CD4-positive, alpha-beta T cell (primary cell): Measurements from ENCODE around the gene AXIN1. TPM values are rescaled to one million over a fixed set of nuclear protein-coding genes. Genes with fewer than 3 reads are reported as not detected.
A peak's percentile ranks its signal among the peaks of the same experiment; 100 is the strongest.
"Not testable (repeated sequence)": the region's sequence is repeated elsewhere in the genome, so short reads cannot be mapped to it uniquely, and the experiment has no call there.

Source experiments
- ATAC-seq: fragments of 200-7000 bp; cut with Tn5 transposase; one replicate; pipeline ENCODE4 v1.10.0; 2022; ENCODE audit warnings: mild to moderate bottlenecking; ENCODE audit not compliant: poor library complexity
- CTCF ChIA-PET: fragments of 350-600 bp; sonication (Branson Sonifier 250); formaldehyde crosslinking; loops from one replicate; lab custom pipeline; 2021; ENCODE audit warnings: antibody characterized with exemption, inconsistent platforms; lab: Charles Lee
- POLR2A ChIA-PET: fragments of 350-600 bp; sonication (Branson Sonifier 250); formaldehyde crosslinking; loops from one replicate; lab custom pipeline; 2021; ENCODE audit warnings: antibody characterized with exemption, inconsistent platforms; lab: Charles Lee
- DNase-seq, 14 experiments: peaks; one replicate each; pipeline ENCODE4 v3.0.0-alpha.2; 2013 to 2020; ENCODE audit warnings: mixed read lengths in 2 of 14
- H3K27ac ChIP-seq, 2 donors: one replicate each; pipeline versions ENCODE4 v1.5.1 to v1.7.0; 2013; ENCODE audit warnings: low read length in 2 of 2, low read depth in 1 of 2, mild to moderate bottlenecking in 1 of 2
- H3K27me3 ChIP-seq, 2 experiments: 1 replicate in 1 of 2; 2 replicates in 1 of 2; pipeline versions ENCODE4 v1.6.1 to v1.7.0; 2013; ENCODE audit warnings: low read length in 2 of 2, control low read depth in 1 of 2, mild to moderate bottlenecking in 1 of 2, moderate library complexity in 1 of 2; ENCODE audit not compliant: insufficient read depth in 2 of 2, control insufficient read depth in 1 of 2
- H3K36me3 ChIP-seq: one replicate; pipeline ENCODE4 v1.6.1; 2013; ENCODE audit warnings: low read length, control low read depth; ENCODE audit not compliant: insufficient read depth
- H3K4me1 ChIP-seq: one replicate; pipeline ENCODE4 v1.6.1; 2013; ENCODE audit warnings: low read length, control low read depth; ENCODE audit not compliant: insufficient read depth
- H3K4me3 ChIP-seq: one replicate; pipeline ENCODE4 v1.5.1; 2013; ENCODE audit warnings: mild to moderate bottlenecking, low read length, moderate library complexity
- H3K9me3 ChIP-seq, 2 experiments: 1 replicate in 1 of 2; 2 replicates in 1 of 2; pipeline versions ENCODE4 v1.6.1 to v1.7.0; 2013; ENCODE audit warnings: low read length in 2 of 2, mild to moderate bottlenecking in 2 of 2, control low read depth in 1 of 2, moderate library complexity in 1 of 2; ENCODE audit not compliant: control insufficient read depth in 1 of 2, insufficient read depth in 1 of 2
- H3K27ac Mint-ChIP-seq: one replicate; pipeline ENCODE4 v1.8.0; 2020; ENCODE audit warnings: mixed read lengths
- H3K27me3 Mint-ChIP-seq: one replicate; pipeline ENCODE4 v1.8.0; 2021; ENCODE audit warnings: mixed read lengths
- H3K36me3 Mint-ChIP-seq: one replicate; pipeline ENCODE4 v1.8.0; 2021; ENCODE audit warnings: low read depth, mixed read lengths
- H3K4me1 Mint-ChIP-seq: one replicate; pipeline ENCODE4 v1.8.0; 2021; ENCODE audit warnings: low read depth, mixed read lengths
- H3K4me3 Mint-ChIP-seq: one replicate; pipeline ENCODE4 v1.8.0; 2020; ENCODE audit warnings: mild to moderate bottlenecking, mixed read lengths
- H3K9me3 Mint-ChIP-seq: one replicate; pipeline ENCODE4 v1.8.0; 2020; ENCODE audit warnings: mixed read lengths
- CTCF ChIP-seq: fragments of 200-600 bp; IDR thresholded peaks from one replicate; pipeline ENCODE4 v1.8.0; 2022; ENCODE audit warnings: antibody characterized with exemption, mild to moderate bottlenecking
- intact Hi-C, 2 experiments: fragments of 100-400 bp; cut with DNase I in 1 of 2; cut with micrococcal nuclease in 1 of 2; formaldehyde crosslinking; loops; one replicate each; pipeline versions ENCODE4 v1.15.1 to v1.9.0; 2023 to 2025; cut with DNase I, micrococcal nuclease
- total RNA-seq, 174 experiments: library from RNA in 2 of 174; stranded (reverse) in 2 of 174; gene quantifications; one replicate each; pipeline ENCODE4 v1.2.3 and lab custom pipeline; 2021 to 2026

The AXIN1 gene
- total RNA-seq, 2 experiments from 2014 or later, result 24.7 to 26.3 TPM

GRCh38 chr16:389352-389751, 36.8 kb upstream of the AXIN1 start:
- Histone ChIP-seq H3K4me3 (no peak overlapping the region), H3K4me1 (peaks cover 8% of the 10 kb centered on the region), H3K36me3 (no peaks in the 10 kb centered on the region), H3K27ac (no peak overlapping the region), H3K9me3 (peaks cover 0 to 11% of the 10 kb centered on the region in 2 experiments), H3K27me3 (no peaks in the 10 kb centered on the region)
- DNase-seq (no peak), ATAC-seq (no peak)
- Mint-ChIP-seq H3K36me3 (no peaks in the 10 kb centered on the region), H3K4me1 (peaks cover 5% of the 10 kb centered on the region), H3K27me3 (no peaks in the 10 kb centered on the region), H3K9me3 (no peaks in the 10 kb centered on the region), H3K4me3 (no peak overlapping the region), H3K27ac (no peak overlapping the region)
- intact Hi-C loops, result no loop called here
- POLR2A ChIA-PET, result no interaction called here
- TF ChIP-seq CTCF, result no peak
- CTCF ChIA-PET, result no interaction called here

GRCh38 chr16:387761-388666, 35.5 kb upstream of the AXIN1 start:
- POLR2A ChIA-PET, DNase-seq, CTCF ChIA-PET, H3K36me3 ChIP-seq, ATAC-seq, intact Hi-C loops, H3K4me3 ChIP-seq, H3K36me3 Mint-ChIP-seq, H3K9me3 Mint-ChIP-seq, H3K27ac ChIP-seq, H3K27ac Mint-ChIP-seq, H3K27me3 ChIP-seq, H3K4me3 Mint-ChIP-seq, H3K27me3 Mint-ChIP-seq: not testable (repeated sequence)
- peaks cover 12% of the 10 kb centered on the region for H3K4me1 Mint-ChIP-seq
- Histone ChIP-seq H3K4me1 (peaks cover 21% of the 10 kb centered on the region), H3K9me3 (peaks cover 0 to 11% of the 10 kb centered on the region in 2 experiments)

- ChIA-PET POLR2A (interaction anchor here (0.7 kb wide), 1 partner anchor 14 kb away, joined by 3 read pairs; no protein-coding TSS in a partner anchor), CTCF (no interaction called here)
- Histone ChIP-seq H3K27ac (no peak overlapping the region), H3K4me1 (peaks cover 24% of the 10 kb centered on the region), H3K36me3 (no peaks in the 10 kb centered on the region), H3K27me3 (no peaks in the 10 kb centered on the region), H3K9me3 (peaks cover 0 to 6% of the 10 kb centered on the region in 2 experiments), H3K4me3 (no peak overlapping the region)
- Mint-ChIP-seq H3K27me3 (no peaks in the 10 kb centered on the region), H3K9me3 (no peaks in the 10 kb centered on the region), H3K4me3 (peak overlapping the region; percentile 15), H3K27ac (no peak overlapping the region), H3K36me3 (peaks cover 8% of the 10 kb centered on the region), H3K4me1 (peaks cover 16% of the 10 kb centered on the region)
- intact Hi-C loops, result no loop called here
- DNase-seq, result peak in 1 of 14 experiments; percentile 15
- no peak for ATAC-seq
- no peak for TF ChIP-seq CTCF
These were observed 34.2 kb upstream of the AXIN1 start for GRCh38 chr16:386641-387156.
